IMR-90 (cell line): ENCODE results near the gene SRSF10. TPM values are rescaled to one million over a fixed set of nuclear protein-coding genes. Genes with fewer than 3 reads are reported as not detected.

Experiments used
- BHLHE40 ChIP-seq: fragments of 150-350 bp; IDR thresholded peaks from 2 replicates; pipeline ENCODE4 v1.6.1; 2016; ENCODE audit warnings: mild to moderate bottlenecking, low read depth, low read length
- MXI1 ChIP-seq: IDR thresholded peaks from 2 replicates; pipeline ENCODE4 v1.6.1; 2012; ENCODE audit warnings: low read depth, mild to moderate bottlenecking, low read length, moderate library complexity, borderline replicate concordance
- NFE2L2 ChIP-seq: fragments of 150-350 bp; IDR thresholded peaks from 2 replicates; pipeline ENCODE4 v1.6.1; 2016; ENCODE audit warnings: low read depth, mild to moderate bottlenecking, low read length
- RCOR1 ChIP-seq: IDR thresholded peaks from 2 replicates; pipeline ENCODE4 v1.6.1; 2012; ENCODE audit warnings: mild to moderate bottlenecking, low read length, improper control_type of control experiment; ENCODE audit not compliant: insufficient replicate concordance
- SMC3 ChIP-seq: fragments of 150-350 bp; IDR thresholded peaks from 2 replicates; pipeline ENCODE4 v1.6.1; 2016; ENCODE audit warnings: low read depth, mild to moderate bottlenecking, antibody characterized with exemption, low read length, moderate library complexity
- polyA plus RNA-seq, 3 experiments: library from polyadenylated mRNA; depleted of rRNA; stranded (reverse); fragments of >200 nt; gene quantifications; 2 replicates each; pipeline ENCODE4 v1.2.3, GENCODE V29; 2012; ENCODE audit warnings: low replicate concordance in 1 of 3
- total RNA-seq: library from RNA; depleted of rRNA; stranded (reverse); fragments of >200 nt; gene quantifications from 2 replicates; pipeline ENCODE4 v1.2.3, GENCODE V29; 2012

Gene SRSF10
- total and polyA plus RNA-seq, 2 of the 4 experiments (the other 2 are of a cell fraction) = 90.1 to 110 TPM

- no peak for TF ChIP-seq NFE2L2
- no peak for TF ChIP-seq MXI1
- TF ChIP-seq BHLHE40 = no peak
- TF ChIP-seq RCOR1 = no peak
- TF ChIP-seq SMC3 = no peak
Observed at GRCh38 chr1:23922321-23922943, 57.7 kb downstream of the SRSF10 start (continued).
